ENCODE measurements around the gene SPAG9.

GRCh38 chr17:50989149-50989548 is 131.5 kb downstream of the SPAG9 start:
- TF ChIP-seq CTCF (IDR thresholded peaks at IDR 0.05) (no peak), POLR2A (IDR thresholded peaks at IDR 0.05) (no peak), POLR2AphosphoS5 (IDR thresholded peaks at IDR 0.05) (no peak)

Data from breast epithelium (tissue), 3 donors.